OCI-LY1 (cell line): ENCODE data around the gene EYS.

Source experiments
- H2AFZ ChIP-seq: fragments of 200-600 bp; sonication (generic), shearing (Covaris generic); 2 replicates; pipeline ENCODE4 v1.6.0; 2014; ENCODE audit warnings: antibody characterized with exemption, mild to moderate bottlenecking, low read length
- H3F3A ChIP-seq: fragments of 200-600 bp; sonication (generic), shearing (Covaris generic); 2 replicates; pipeline ENCODE4 v1.6.0; 2014; ENCODE audit warnings: mild to moderate bottlenecking, antibody characterized with exemption, low read length, moderate library complexity; ENCODE audit not compliant: insufficient read depth
- H3K27ac ChIP-seq: fragments of 200-600 bp; sonication (generic); 2 replicates; pipeline ENCODE4 v1.5.1; 2014; ENCODE audit warnings: low read length, mixed run types, mild to moderate bottlenecking, low read depth; ENCODE audit not compliant: poor library complexity, severe bottlenecking
- H3K27me3 ChIP-seq: fragments of 200-600 bp; sonication (generic); 2 replicates; pipeline ENCODE4 v1.6.0; 2014; ENCODE audit warnings: antibody characterized with exemption, mild to moderate bottlenecking, low read length, moderate library complexity; ENCODE audit not compliant: insufficient read depth
- H3K36me3 ChIP-seq: fragments of 200-600 bp; sonication (generic); 2 replicates; pipeline ENCODE4 v1.6.1; 2014; ENCODE audit warnings: mild to moderate bottlenecking, antibody characterized with exemption, low read length, moderate library complexity, mixed read lengths; ENCODE audit not compliant: insufficient read depth
- H3K4me1 ChIP-seq: fragments of 200-600 bp; sonication (generic); 2 replicates; pipeline ENCODE4 v1.5.1; 2014; ENCODE audit warnings: mild to moderate bottlenecking, low read length, moderate library complexity; ENCODE audit not compliant: insufficient read depth, severe bottlenecking
- H3K4me2 ChIP-seq: fragments of 200-600 bp; sonication (generic), shearing (Covaris generic); 2 replicates; pipeline ENCODE4 v1.6.1; 2014; ENCODE audit warnings: low read length
- H3K4me3 ChIP-seq: fragments of 200-600 bp; sonication (generic); 2 replicates; pipeline ENCODE4 v1.5.1; 2014; ENCODE audit warnings: low read length, low read depth, mild to moderate bottlenecking, mixed read lengths; ENCODE audit not compliant: poor library complexity, severe bottlenecking
- H3K79me2 ChIP-seq: fragments of 200-600 bp; shearing (Covaris generic); 2 replicates; pipeline ENCODE4 v1.6.1; 2016; ENCODE audit warnings: mixed run types, low read length, mixed read lengths; ENCODE audit not compliant: insufficient read depth
- H3K9ac ChIP-seq: fragments of 200-600 bp; sonication (generic), shearing (Covaris generic); 2 replicates; pipeline ENCODE4 v1.6.1; 2014; ENCODE audit warnings: mild to moderate bottlenecking, low read length, mixed read lengths
- H3K9me2 ChIP-seq: fragments of 200-600 bp; sonication (generic), shearing (Covaris generic); 2 replicates; pipeline ENCODE4 v1.6.1; 2014; ENCODE audit warnings: low read depth, mild to moderate bottlenecking, low read length, mixed read lengths
- H3K9me3 ChIP-seq: fragments of 200-600 bp; shearing (Covaris generic); 2 replicates; pipeline ENCODE4 v1.6.1; 2014; ENCODE audit warnings: low read length, mixed read lengths
- H4K20me1 ChIP-seq: fragments of 200-600 bp; sonication (generic), shearing (Covaris generic); 2 replicates; pipeline ENCODE4 v1.6.0; 2016; ENCODE audit warnings: mild to moderate bottlenecking, low read length; ENCODE audit not compliant: insufficient read depth
- CTCF ChIP-seq: fragments of 200-600 bp; sonication (generic), shearing (Covaris generic); IDR thresholded peaks from 2 replicates; pipeline ENCODE4 v1.5.1; 2017; ENCODE audit warnings: mild to moderate bottlenecking, antibody characterized with exemption, low read length, moderate library complexity, mixed read lengths
- EZH2 ChIP-seq: fragments of 200-600 bp; sonication (generic), shearing (Covaris generic); IDR thresholded peaks from 2 replicates; pipeline ENCODE4 v1.8.0; 2017; ENCODE audit warnings: borderline replicate concordance, mixed run types, mild to moderate bottlenecking, antibody characterized with exemption, low read length, moderate library complexity, mixed read lengths

Gene EYS

DNA sequence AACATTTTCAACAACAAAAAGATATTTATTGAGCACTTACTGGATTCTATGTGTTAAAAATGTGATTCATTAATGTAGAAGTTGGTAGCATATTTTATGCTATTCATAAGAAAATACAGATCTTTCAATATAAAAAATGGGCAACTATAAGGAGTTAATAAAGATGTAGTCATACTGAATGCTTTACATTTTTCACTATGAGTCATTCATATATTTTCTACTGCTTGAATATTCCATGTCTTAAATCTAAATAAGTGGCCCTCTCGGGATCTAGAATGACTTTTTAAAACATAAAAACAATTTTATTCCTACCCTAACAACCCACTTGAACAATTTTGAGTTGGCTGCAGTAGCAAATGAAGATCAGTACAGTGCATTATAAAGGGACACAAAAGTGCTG is 1709.3 kb downstream of the EYS start:
- Histone ChIP-seq H2AFZ (no peak overlapping the region), H3K27ac (no peak overlapping the region), H3K4me2 (no peak overlapping the region), H3K27me3 (no peaks in the 10 kb centered on the region), H3K9ac (no peak overlapping the region), H3K9me2 (no peaks in the 10 kb centered on the region), H3F3A (no peaks in the 10 kb centered on the region), H3K36me3 (no peaks in the 10 kb centered on the region), H3K4me3 (no peak overlapping the region), H4K20me1 (no peaks in the 10 kb centered on the region), H3K4me1 (no peaks in the 10 kb centered on the region), H3K9me3 (no peaks in the 10 kb centered on the region), H3K79me2 (no peaks in the 10 kb centered on the region)
- no peak for TF ChIP-seq CTCF
- no peak for TF ChIP-seq EZH2

GRCh38 chr6:63997221-63997620 is 1709.8 kb downstream of the EYS start:
- Histone ChIP-seq H3K4me1 (no peaks in the 10 kb centered on the region), H3K4me2 (no peak overlapping the region), H3F3A (no peaks in the 10 kb centered on the region), H3K9ac (no peak overlapping the region), H3K4me3 (no peak overlapping the region), H3K9me2 (no peaks in the 10 kb centered on the region), H3K27ac (no peak overlapping the region), H3K36me3 (no peaks in the 10 kb centered on the region), H2AFZ (no peak overlapping the region), H3K79me2 (no peaks in the 10 kb centered on the region), H4K20me1 (no peaks in the 10 kb centered on the region), H3K27me3 (no peaks in the 10 kb centered on the region), H3K9me3 (no peaks in the 10 kb centered on the region)
- TF ChIP-seq CTCF (no peak), EZH2 (no peak)

GRCh38 chr6:63985223-63985622 is 1721.8 kb downstream of the EYS start:
- H3K9ac ChIP-seq: no peak overlapping the region
- H3K9me3 ChIP-seq: no peaks in the 10 kb centered on the region
- H3K4me3 ChIP-seq: no peak overlapping the region
- H3F3A ChIP-seq: no peaks in the 10 kb centered on the region
- no peaks in the 10 kb centered on the region for H3K4me1 ChIP-seq
- no peak overlapping the region for H3K4me2 ChIP-seq
- TF ChIP-seq CTCF (no peak), EZH2 (no peak)
- H3K79me2 ChIP-seq: no peaks in the 10 kb centered on the region
- H3K36me3 ChIP-seq: no peaks in the 10 kb centered on the region
- no peaks in the 10 kb centered on the region for H4K20me1 ChIP-seq
- no peaks in the 10 kb centered on the region for H3K9me2 ChIP-seq
- no peak overlapping the region for H3K27ac ChIP-seq
- H2AFZ ChIP-seq: no peak overlapping the region
- H3K27me3 ChIP-seq: no peaks in the 10 kb centered on the region
